Measurements from ENCODE around the gene ABCC4. TPM values are rescaled to one million over a fixed set of nuclear protein-coding genes. Genes with fewer than 3 reads are reported as not detected.
"Not testable (repeated sequence)": the region's sequence is repeated elsewhere in the genome, so short reads cannot be mapped to it uniquely, and the experiment has no call there.

The ABCC4 gene
- total and polyA plus RNA-seq, 9 of the 15 experiments (the other 6 are each of a cell fraction or from before 2014, with no cell fraction given) = 9.4 to 46.1 (median 25.4) TPM

DNA sequence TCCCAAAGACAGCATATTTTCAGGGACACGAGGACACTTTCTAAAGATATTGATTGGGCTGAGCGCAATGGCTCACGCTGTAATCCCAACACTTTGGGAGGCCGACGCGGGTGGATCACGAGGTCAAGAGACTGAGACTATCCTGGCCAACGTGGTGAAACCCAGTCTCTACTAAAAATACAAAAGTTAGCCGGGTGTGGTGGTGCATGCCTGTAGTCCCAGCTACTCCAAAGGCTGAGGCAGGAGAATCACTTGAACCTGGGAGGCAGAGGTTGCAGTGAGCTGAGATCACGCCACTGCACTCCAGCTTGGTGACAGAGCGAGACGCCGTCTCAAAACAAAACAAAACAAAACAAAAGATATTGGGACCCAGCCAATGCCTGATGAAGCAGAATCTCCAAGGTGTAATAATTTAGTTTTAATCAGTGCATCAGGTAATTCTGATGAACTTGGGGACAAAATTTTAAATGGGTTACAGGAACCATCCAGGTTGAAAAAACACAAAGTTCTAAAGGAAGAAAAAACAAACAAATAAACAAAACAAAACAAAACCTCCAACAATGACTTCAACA, 100.8 kb downstream of the ABCC4 start:
- BruUV-seq (replicated peaks); H3K9me3 ChIP-seq (replicated peaks; ENCODE audit: control insufficient read depth, insufficient read depth, low read depth, low read length); H3K27ac ChIP-seq (ENCODE audit: extremely low read depth, low read depth, low read length); H3K4me1 ChIP-seq (replicated peaks in 1 of 2; ENCODE audit: control insufficient read depth in 2 of 2, insufficient read depth in 2 of 2, low read length in 2 of 2); H2AFZ ChIP-seq (ENCODE audit: low read depth, low read length); H4K20me1 ChIP-seq (replicated peaks; ENCODE audit: control insufficient read depth, insufficient read depth, low read length); H3K4me2 ChIP-seq (ENCODE audit: insufficient read depth, low read length); H3K4me3 ChIP-seq; H3K9ac ChIP-seq (ENCODE audit: insufficient read depth in 1 of 2, low read depth in 2 of 2, low read length in 2 of 2); H3K27me3 ChIP-seq (ENCODE audit: control insufficient read depth in 2 of 2, insufficient read depth in 2 of 2, low read length in 2 of 2); H3K9me1 ChIP-seq (ENCODE audit: control insufficient read depth, insufficient read depth, low read length); FAIRE-seq; in situ Hi-C loops (cut with MboI); H3K79me2 ChIP-seq (ENCODE audit: control insufficient read depth, insufficient read depth, low read length); DNase-seq (ENCODE audit: extremely low read depth in 1 of 4, low spot score in 3 of 4); CTCF ChIA-PET (ENCODE audit: low intra/inter-chr PET ratio); intact Hi-C loops (cut with micrococcal nuclease); ATAC-seq: not testable (repeated sequence)
- H3K36me3 ChIP-seq (ENCODE audit: control insufficient read depth, insufficient read depth, low read length) = peaks cover 47% of the 10 kb centered on the region
- POLR2A ChIA-PET = interaction anchor here (1.6 kb wide), 1 partner anchor 8 kb away, joined by 5 read pairs; no protein-coding TSS in a partner anchor
- WGBS (ENCODE audit: insufficient coverage, low coverage, missing lambda C conversion rate) = 85% methylated on average over 9 of the region's 13 CpGs

DNA sequence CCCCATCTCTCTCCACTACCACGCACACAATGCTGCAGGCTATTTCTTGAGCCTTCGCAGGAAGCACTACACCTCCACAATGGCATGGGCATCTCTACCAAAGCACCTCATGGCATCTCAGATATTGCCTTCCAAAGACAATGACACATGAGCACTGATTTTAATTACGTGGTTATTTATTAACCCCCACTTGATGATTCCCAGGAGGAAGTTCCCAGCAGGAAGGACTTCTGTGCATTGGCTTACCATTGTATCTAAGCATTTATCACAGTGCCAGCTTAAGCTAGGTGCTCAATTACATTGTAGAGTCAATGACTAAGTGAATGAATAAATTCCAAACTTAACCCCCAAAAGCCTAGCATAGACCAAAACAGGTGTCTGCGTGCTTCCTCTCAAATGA, 101.4 kb downstream of the ABCC4 start:
- no peak overlapping the region for H2AFZ ChIP-seq (ENCODE audit: low read depth, low read length)
- no peak for ATAC-seq
- H3K4me2 ChIP-seq (ENCODE audit: insufficient read depth, low read length) = no peak overlapping the region
- no TSS peak for BruUV-seq (replicated peaks)
- H3K4me3 ChIP-seq = no peak overlapping the region
- H3K27me3 ChIP-seq (ENCODE audit: control insufficient read depth in 2 of 2, insufficient read depth in 2 of 2, low read length in 2 of 2) = no peaks in the 10 kb centered on the region
- H3K36me3 ChIP-seq (ENCODE audit: control insufficient read depth, insufficient read depth, low read length) = peaks cover 45% of the 10 kb centered on the region
- ChIA-PET CTCF (ENCODE audit: low intra/inter-chr PET ratio) (no interaction called here), POLR2A (no interaction called here)
- intact Hi-C loops (cut with micrococcal nuclease) (no loop called here), in situ Hi-C loops (cut with MboI) (loop anchor here (10.0 kb wide), 1 partner anchor 95 kb away; no protein-coding TSS in a partner anchor)
- no peak overlapping the region for H3K9ac ChIP-seq (ENCODE audit: insufficient read depth in 1 of 2, low read depth in 2 of 2, low read length in 2 of 2)
- FAIRE-seq = no peak
- no peaks in the 10 kb centered on the region for H3K9me1 ChIP-seq (ENCODE audit: control insufficient read depth, insufficient read depth, low read length)
- H3K79me2 ChIP-seq (ENCODE audit: control insufficient read depth, insufficient read depth, low read length) = peaks cover 2% of the 10 kb centered on the region; the same call in 2 of the 3 replicates
- no peak overlapping the region for H3K27ac ChIP-seq (ENCODE audit: extremely low read depth, low read depth, low read length)
- WGBS (ENCODE audit: insufficient coverage, low coverage, missing lambda C conversion rate) = 98% methylated on average over 3 of the region's 4 CpGs
- H3K4me1 ChIP-seq (replicated peaks in 1 of 2; ENCODE audit: control insufficient read depth in 2 of 2, insufficient read depth in 2 of 2, low read length in 2 of 2) = peaks cover 5 to 7% of the 10 kb centered on the region in 2 experiments; a peak in 3 of 5 replicates
- H3K9me3 ChIP-seq (replicated peaks; ENCODE audit: control insufficient read depth, insufficient read depth, low read depth, low read length) = no peaks in the 10 kb centered on the region
- DNase-seq (ENCODE audit: extremely low read depth in 1 of 4, low spot score in 3 of 4) = no peak
- H4K20me1 ChIP-seq (replicated peaks; ENCODE audit: control insufficient read depth, insufficient read depth, low read length) = no peaks in the 10 kb centered on the region; the same call in 1 of the 2 replicates
- TF ChIP-seq RREB1 (CRISPR knock-in tag; IDR thresholded peaks at IDR 0.05) = no peak
- TF ChIP-seq, protein P1, sequence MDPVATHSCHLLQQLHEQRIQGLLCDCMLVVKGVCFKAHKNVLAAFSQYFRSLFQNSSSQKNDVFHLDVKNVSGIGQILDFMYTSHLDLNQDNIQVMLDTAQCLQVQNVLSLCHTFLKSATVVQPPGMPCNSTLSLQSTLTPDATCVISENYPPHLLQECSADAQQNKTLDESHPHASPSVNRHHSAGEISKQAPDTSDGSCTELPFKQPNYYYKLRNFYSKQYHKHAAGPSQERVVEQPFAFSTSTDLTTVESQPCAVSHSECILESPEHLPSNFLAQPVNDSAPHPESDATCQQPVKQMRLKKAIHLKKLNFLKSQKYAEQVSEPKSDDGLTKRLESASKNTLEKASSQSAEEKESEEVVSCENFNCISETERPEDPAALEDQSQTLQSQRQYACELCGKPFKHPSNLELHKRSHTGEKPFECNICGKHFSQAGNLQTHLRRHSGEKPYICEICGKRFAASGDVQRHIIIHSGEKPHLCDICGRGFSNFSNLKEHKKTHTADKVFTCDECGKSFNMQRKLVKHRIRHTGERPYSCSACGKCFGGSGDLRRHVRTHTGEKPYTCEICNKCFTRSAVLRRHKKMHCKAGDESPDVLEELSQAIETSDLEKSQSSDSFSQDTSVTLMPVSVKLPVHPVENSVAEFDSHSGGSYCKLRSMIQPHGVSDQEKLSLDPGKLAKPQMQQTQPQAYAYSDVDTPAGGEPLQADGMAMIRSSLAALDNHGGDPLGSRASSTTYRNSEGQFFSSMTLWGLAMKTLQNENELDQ (CRISPR knock-in tag; IDR thresholded peaks at IDR 0.05; ENCODE audit: borderline replicate concordance) = no peak
- no peak for TF ChIP-seq CHAMP1 (IDR thresholded peaks at IDR 0.05)

Measured in K562 (cell line).